ENCODE measurements around the gene CHST8. TPM values are rescaled to one million over a fixed set of nuclear protein-coding genes. Genes with fewer than 3 reads are reported as not detected.
"Not testable (repeated sequence)": the region's sequence is repeated elsewhere in the genome, so short reads cannot be mapped to it uniquely, and the experiment has no call there.

CHST8 gene
- total and polyA plus RNA-seq, 2 donors, result 0.23 to 0.47 TPM

DNA sequence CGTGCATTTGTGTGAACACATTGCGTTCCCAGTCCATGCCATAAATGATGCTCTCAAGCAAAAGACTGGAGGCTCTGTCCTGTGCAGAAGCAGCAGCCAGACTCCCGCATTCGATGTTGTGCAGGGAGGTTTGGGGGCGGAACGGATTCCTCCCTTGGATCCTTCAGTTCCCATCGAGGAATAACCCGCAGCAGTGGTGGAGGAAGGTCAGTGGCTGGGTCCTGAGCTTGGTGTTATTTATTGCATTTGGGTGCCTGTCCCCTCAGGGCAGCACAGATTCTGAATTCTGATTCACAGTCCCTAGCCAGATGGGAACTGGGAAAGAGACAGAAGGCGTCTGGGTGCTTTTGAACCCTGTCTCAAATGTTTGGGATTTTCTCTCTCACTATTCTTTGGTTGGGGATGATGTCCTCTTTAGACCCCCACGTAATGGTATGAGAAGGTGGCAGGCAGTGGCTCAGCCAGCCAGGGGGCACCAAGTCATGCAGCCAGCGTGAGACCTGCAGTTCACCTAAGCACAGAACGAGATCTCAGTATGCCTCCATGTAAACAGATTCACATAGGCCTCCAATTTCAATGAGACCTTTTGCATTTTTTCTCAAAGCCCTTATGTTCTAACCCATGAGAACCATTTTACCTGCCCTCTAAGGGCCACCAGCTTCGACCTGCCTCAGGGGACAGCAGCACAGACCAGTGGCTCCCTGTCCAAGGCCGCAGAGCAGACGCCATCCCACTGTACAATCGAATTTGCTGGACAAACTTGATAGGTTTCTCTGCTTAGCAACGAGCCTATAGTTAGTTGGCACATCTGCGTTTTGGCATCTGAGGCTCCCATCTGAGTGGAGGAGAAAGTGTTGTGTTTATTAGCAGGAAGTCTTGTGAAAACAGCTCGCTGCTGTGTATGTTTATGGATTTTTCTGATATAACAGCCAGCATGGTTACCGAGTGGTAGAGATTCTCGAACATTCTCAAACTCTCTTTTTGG, 192.7 kb downstream of the CHST8 start:
- no peak overlapping the region for H3K4me3 ChIP-seq (ENCODE audit: low read length in 2 of 2)
- H3K27ac ChIP-seq (ENCODE audit: low read depth in 1 of 2, low read length in 1 of 2), result no peak overlapping the region
- H3K9me3 ChIP-seq (ENCODE audit: control insufficient read depth in 2 of 2, insufficient read depth in 1 of 2, low read length in 1 of 2), result no peaks in the 10 kb centered on the region
- peaks cover 0 to 1% of the 10 kb centered on the region in 2 donors for H3K4me1 ChIP-seq (ENCODE audit: control insufficient read depth in 2 of 2, insufficient read depth in 2 of 2, low read length in 2 of 2)
- peaks cover 0 to 2% of the 10 kb centered on the region in 2 donors for H3K27me3 ChIP-seq (ENCODE audit: control insufficient read depth in 2 of 2, insufficient read depth in 1 of 2, low read length in 1 of 2)
- WGBS, result 94% methylated on average over 21 of the region's 21 CpGs
- DNase-seq (ENCODE audit: low read depth in 6 of 9, low spot score in 9 of 9), result no peak
- no peaks in the 10 kb centered on the region for H3K36me3 ChIP-seq (ENCODE audit: control insufficient read depth in 2 of 2, insufficient read depth in 2 of 2, low read length in 1 of 2)

DNA sequence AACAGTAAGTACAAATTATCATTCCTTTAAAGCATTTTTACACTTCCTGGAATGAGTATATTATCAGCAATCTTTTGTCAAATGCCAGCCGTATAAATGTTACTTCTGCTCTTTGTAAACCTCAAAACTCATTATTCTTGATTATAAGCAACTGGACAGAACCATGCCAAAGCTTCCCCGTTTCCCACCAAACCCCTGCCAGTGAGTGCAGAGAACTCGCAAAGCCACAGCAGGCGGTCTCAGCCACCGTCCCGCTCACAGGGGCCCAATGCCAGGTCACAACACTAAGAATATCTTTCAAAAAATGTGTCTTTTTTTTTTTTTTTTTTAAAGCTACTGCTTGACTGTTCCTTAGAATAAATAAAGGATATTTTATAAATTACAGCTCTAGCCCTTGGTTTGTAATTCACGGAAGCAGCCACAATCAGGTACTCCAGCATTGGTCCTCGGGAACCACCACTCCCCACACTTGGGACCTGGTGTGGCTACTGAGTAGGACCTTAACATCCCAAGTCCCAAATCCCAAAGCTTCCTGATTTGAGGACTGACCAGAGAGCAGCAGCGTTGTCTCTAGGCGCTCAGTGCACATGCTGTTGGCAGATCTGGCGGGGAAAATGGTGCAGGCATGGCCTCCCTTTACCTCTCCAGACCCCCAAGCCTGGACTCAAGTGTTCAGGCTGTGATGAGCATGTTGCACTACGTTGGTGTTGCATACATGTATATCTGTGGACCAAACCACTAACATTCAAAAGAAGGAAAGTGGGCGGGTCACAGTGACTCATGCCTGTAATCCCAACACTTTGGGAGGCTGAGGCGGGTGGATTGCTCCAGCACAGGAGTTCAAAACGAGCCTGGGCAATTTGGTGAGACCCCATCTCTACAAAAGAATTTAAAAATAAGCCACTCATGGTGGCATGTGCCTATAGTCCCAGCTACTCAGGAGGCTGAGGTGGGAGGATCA, 193.9 kb downstream of the CHST8 start:
- Histone ChIP-seq H3K4me1 (ENCODE audit: control insufficient read depth in 2 of 2, insufficient read depth in 2 of 2, low read length in 2 of 2) (peaks cover 6 to 11% of the 10 kb centered on the region in 2 donors), H3K4me3 (ENCODE audit: low read length in 2 of 2) (no peak overlapping the region), H3K9me3 (ENCODE audit: control insufficient read depth in 2 of 2, insufficient read depth in 1 of 2, low read length in 1 of 2) (no peaks in the 10 kb centered on the region), H3K27ac (ENCODE audit: low read depth in 1 of 2, low read length in 1 of 2) (no peak overlapping the region), H3K27me3 (ENCODE audit: control insufficient read depth in 2 of 2, insufficient read depth in 1 of 2, low read length in 1 of 2) (peaks cover 10 to 13% of the 10 kb centered on the region in 2 donors), H3K36me3 (ENCODE audit: control insufficient read depth in 2 of 2, insufficient read depth in 2 of 2, low read length in 1 of 2) (no peaks in the 10 kb centered on the region)
- no peak for DNase-seq (ENCODE audit: low read depth in 6 of 9, low spot score in 9 of 9)
- 85% methylated on average over 15 of the region's 15 CpGs for WGBS

DNA sequence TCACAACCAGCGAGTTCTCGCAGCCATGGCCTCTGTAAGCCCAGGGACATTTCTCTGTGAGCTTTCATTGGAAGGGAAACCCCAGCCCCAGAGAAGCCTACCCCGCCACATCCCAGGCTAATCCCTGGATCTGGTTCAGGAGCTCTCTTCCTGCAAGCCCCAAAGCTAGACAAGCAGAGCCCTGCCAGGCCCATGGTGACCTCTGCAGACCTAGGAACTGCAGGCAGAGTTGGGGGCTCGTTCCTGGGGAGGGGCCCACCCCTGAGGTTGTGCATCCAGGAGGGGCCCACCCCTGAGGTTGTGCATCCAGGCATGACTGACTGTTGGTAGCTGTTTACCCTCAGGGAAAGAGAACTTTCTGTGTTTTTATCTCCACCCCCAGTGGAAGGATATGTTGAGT, 196.7 kb downstream of the CHST8 start:
- Histone ChIP-seq H3K27me3 (ENCODE audit: control insufficient read depth in 2 of 2, insufficient read depth in 1 of 2, low read length in 1 of 2) (peaks cover 14 to 19% of the 10 kb centered on the region in 2 donors), H3K36me3 (ENCODE audit: control insufficient read depth in 2 of 2, insufficient read depth in 2 of 2, low read length in 1 of 2) (no peaks in the 10 kb centered on the region), H3K4me3 (ENCODE audit: low read length in 2 of 2) (no peak overlapping the region), H3K9me3 (ENCODE audit: control insufficient read depth in 2 of 2, insufficient read depth in 1 of 2, low read length in 1 of 2) (no peaks in the 10 kb centered on the region), H3K27ac (ENCODE audit: low read depth in 1 of 2, low read length in 1 of 2) (no peak overlapping the region), H3K4me1 (ENCODE audit: control insufficient read depth in 2 of 2, insufficient read depth in 2 of 2, low read length in 2 of 2) (peaks cover 6 to 11% of the 10 kb centered on the region in 2 donors)
- DNase-seq (ENCODE audit: low read depth in 6 of 9, low spot score in 9 of 9), result no peak
- WGBS, result 91% methylated on average over 4 of the region's 4 CpGs

DNA sequence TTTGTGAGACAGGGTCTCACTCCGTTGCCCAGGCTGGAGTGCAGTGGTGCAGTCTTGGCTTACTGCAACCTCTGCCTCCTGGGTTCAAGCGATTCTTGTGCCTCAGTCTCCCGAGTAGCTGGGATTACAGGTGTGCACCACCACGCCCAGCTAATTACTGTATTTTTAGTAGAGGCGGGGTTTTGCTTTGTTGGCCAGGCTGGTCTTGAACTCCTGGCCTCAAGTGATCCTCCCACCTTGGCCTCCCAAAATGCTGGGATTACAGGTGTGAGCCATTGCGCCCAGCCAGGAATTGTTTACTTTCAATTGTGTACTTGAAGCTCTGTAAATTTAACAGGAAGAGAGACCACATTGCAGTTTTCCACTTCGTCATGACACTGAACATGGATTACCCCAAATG, 197.3 kb downstream of the CHST8 start:
- H3K9me3 ChIP-seq (ENCODE audit: control insufficient read depth in 2 of 2, insufficient read depth in 1 of 2, low read length in 1 of 2); H3K27ac ChIP-seq (ENCODE audit: low read depth in 1 of 2, low read length in 1 of 2); DNase-seq (ENCODE audit: low read depth in 6 of 9, low spot score in 9 of 9); H3K36me3 ChIP-seq (ENCODE audit: control insufficient read depth in 2 of 2, insufficient read depth in 2 of 2, low read length in 1 of 2); H3K4me3 ChIP-seq (ENCODE audit: low read length in 2 of 2): not testable (repeated sequence)
- Histone ChIP-seq H3K4me1 (ENCODE audit: control insufficient read depth in 2 of 2, insufficient read depth in 2 of 2, low read length in 2 of 2) (peaks cover 6 to 11% of the 10 kb centered on the region in 2 donors), H3K27me3 (ENCODE audit: control insufficient read depth in 2 of 2, insufficient read depth in 1 of 2, low read length in 1 of 2) (peaks cover 14 to 19% of the 10 kb centered on the region in 2 donors)
- WGBS, result 95% methylated on average over 7 of the region's 7 CpGs

DNA sequence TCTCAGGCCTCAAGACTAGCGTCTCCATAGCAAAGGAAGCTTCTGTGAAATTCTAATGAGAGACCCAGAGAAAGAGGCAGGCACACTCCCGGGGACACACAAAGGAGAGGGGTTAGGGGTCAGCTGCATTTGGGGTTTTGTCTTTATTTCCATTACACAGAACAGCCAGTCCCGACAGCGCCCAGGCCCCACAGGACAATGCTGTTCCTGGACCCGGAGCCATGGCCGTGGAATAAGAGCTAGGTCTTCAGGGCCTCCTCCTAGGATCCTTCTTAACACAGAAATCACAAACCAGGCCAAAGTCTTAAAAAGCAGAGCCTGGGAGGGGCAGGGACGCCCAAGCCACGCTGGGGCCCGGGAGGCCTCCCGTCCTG, 197.7 kb downstream of the CHST8 start:
- Histone ChIP-seq H3K27ac (ENCODE audit: low read depth in 1 of 2, low read length in 1 of 2) (no peak overlapping the region), H3K9me3 (ENCODE audit: control insufficient read depth in 2 of 2, insufficient read depth in 1 of 2, low read length in 1 of 2) (no peaks in the 10 kb centered on the region), H3K4me1 (ENCODE audit: control insufficient read depth in 2 of 2, insufficient read depth in 2 of 2, low read length in 2 of 2) (peaks cover 6 to 11% of the 10 kb centered on the region in 2 donors), H3K27me3 (ENCODE audit: control insufficient read depth in 2 of 2, insufficient read depth in 1 of 2, low read length in 1 of 2) (peaks cover 14 to 19% of the 10 kb centered on the region in 2 donors), H3K36me3 (ENCODE audit: control insufficient read depth in 2 of 2, insufficient read depth in 2 of 2, low read length in 1 of 2) (no peaks in the 10 kb centered on the region), H3K4me3 (ENCODE audit: low read length in 2 of 2) (peak overlapping the region in 1 of 2 donors; percentile 32)
- DNase-seq (ENCODE audit: low read depth in 6 of 9, low spot score in 9 of 9), result no peak
- WGBS, result 38% methylated on average over 10 of the region's 10 CpGs

DNA sequence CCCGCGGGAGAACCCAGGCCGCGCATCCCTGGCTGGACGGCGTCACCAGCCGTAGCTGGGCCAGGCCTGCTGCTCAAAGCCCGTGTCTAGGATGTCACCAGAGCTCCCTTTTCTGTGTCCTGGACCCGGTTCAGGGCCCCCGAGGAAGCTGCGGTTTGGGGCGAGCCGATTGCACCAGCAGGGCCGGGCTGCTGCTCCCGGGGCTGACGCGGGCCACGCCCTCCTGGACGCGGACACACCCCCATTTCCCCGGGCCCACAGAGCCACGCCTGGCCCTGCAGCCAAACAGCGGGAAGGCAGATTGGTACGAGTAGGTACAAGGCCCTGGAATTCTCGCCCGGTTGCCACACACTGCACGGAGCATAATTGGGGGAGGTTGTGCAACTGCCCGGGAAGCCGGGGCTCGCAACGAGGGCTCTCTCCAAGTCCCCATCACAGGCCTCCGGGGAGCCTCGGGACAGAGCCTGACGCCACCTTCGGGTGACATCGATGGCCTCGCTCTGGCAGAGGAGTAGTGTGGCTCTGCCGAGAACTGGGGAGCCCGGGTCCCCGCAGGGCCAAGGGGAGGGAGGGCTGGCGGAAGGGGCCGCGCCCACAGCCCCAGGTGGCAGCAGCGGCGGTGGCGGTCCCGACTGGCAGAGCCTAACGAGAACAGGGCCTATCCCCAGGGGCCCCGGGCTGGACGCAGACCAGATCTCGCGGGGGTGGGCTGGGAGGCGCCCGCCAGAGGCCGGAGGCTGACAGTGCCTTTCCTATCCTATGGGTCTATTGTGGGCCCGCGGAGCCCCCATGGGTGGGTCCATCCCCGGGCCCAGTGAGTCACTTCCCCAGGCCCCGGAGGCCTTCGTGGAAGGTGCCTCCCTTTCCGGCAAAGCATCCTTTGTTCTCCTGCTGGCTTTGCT, 198.4 kb downstream of the CHST8 start:
- H3K4me3 ChIP-seq (ENCODE audit: low read length in 2 of 2), result peak overlapping the region; percentile 16 to 32
- peak overlapping the region in 1 of 2 donors; percentile 40 for H3K27ac ChIP-seq (ENCODE audit: low read depth in 1 of 2, low read length in 1 of 2)
- H3K4me1 ChIP-seq (ENCODE audit: control insufficient read depth in 2 of 2, insufficient read depth in 2 of 2, low read length in 2 of 2), result peaks cover 6 to 11% of the 10 kb centered on the region in 2 donors
- no peaks in the 10 kb centered on the region for H3K36me3 ChIP-seq (ENCODE audit: control insufficient read depth in 2 of 2, insufficient read depth in 2 of 2, low read length in 1 of 2)
- WGBS, result 2% methylated on average over 61 of the region's 61 CpGs
- no peaks in the 10 kb centered on the region for H3K9me3 ChIP-seq (ENCODE audit: control insufficient read depth in 2 of 2, insufficient read depth in 1 of 2, low read length in 1 of 2)
- peak in 2 of 9 donors; percentile 28 to 44 for DNase-seq (ENCODE audit: low read depth in 6 of 9, low spot score in 9 of 9)
- peaks cover 14 to 19% of the 10 kb centered on the region in 2 donors for H3K27me3 ChIP-seq (ENCODE audit: control insufficient read depth in 2 of 2, insufficient read depth in 1 of 2, low read length in 1 of 2)

DNA sequence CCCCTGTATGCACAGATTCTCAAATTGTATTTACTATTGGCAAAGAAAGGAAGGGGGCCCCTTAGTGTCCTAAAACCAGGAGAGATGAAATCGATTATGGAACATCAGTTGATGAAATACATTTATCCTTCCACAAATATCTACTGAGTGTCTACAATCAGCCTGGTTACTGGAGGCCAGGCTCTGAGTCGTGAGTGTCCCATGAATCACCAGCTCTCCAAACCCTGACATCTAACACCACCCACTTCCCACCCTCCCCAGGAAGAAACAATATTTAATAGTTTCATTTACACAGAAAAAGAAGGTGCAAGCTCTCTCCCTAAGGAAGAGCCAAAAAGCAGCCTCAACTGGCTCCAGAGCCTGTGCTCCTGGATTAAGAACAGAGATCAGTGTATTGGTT, 200.1 kb downstream of the CHST8 start:
- DNase-seq (ENCODE audit: low read depth in 6 of 9, low spot score in 9 of 9), result no peak
- WGBS, result 67% methylated on average over 2 of the region's 2 CpGs
- Histone ChIP-seq H3K27ac (ENCODE audit: low read depth in 1 of 2, low read length in 1 of 2) (no peak overlapping the region), H3K9me3 (ENCODE audit: control insufficient read depth in 2 of 2, insufficient read depth in 1 of 2, low read length in 1 of 2) (no peaks in the 10 kb centered on the region), H3K4me1 (ENCODE audit: control insufficient read depth in 2 of 2, insufficient read depth in 2 of 2, low read length in 2 of 2) (peaks cover 6 to 11% of the 10 kb centered on the region in 2 donors), H3K27me3 (ENCODE audit: control insufficient read depth in 2 of 2, insufficient read depth in 1 of 2, low read length in 1 of 2) (peaks cover 14 to 19% of the 10 kb centered on the region in 2 donors), H3K36me3 (ENCODE audit: control insufficient read depth in 2 of 2, insufficient read depth in 2 of 2, low read length in 1 of 2) (no peaks in the 10 kb centered on the region), H3K4me3 (ENCODE audit: low read length in 2 of 2) (no peak overlapping the region)
